NCI-H2227 treated with DMSO at 0.1 percent for 48 hours (cell line): Measurements from ENCODE around the gene ZNF141.
"Not testable (repeated sequence)": the region's sequence is repeated elsewhere in the genome, so short reads cannot be mapped to it uniquely, and the experiment has no call there.

Source experiments
- DNase-seq: peaks from one replicate; lab custom pipeline; 2025; lab: John Stamatoyannopoulos, UW

ZNF141 gene

GRCh38 chr4:385934-386707, 48.5 kb downstream of the ZNF141 start:
- no peak for DNase-seq

DNA sequence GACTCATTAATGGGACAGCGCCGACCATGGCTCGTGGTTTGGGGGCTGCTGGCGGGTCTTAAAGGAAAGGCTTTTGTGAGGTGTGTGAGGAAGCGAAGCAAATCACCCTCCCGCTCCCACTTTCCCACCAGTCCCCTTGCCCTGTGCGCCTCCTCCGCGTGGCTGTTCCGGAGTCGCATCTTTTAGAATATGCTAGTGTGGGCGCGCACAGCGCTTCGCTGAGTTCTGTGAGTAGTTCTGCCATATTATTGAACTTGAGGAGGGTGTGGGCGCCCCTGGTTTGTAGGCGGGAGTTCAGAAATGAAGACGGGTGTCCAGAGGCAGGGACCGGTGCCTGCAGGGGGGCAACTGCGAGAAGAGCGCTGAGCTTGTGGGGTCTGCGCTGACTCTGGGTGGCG, 49.1 kb downstream of the ZNF141 start:
- no peak for DNase-seq

DNA sequence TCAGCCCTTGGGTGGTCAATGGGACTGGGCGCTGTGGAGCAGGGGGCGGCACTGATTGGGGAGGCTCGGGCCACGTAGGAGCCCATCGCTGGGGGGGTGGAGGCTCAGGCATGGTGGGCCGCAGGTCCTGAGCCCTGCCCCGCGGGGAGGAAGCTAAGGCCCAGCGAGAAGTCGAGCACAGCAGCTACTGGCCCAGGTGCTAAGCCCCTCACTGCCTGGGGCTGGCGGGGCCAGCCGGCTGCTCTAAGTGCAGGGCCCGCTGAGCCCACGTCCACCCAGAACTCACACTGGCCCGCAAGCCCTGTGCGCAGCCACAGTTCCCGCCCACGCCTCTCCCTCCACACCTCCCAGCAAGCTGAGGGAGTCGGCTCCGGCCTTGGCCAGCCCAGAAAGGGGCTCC, 66.4 kb downstream of the ZNF141 start:
- DNase-seq: no peak

DNA sequence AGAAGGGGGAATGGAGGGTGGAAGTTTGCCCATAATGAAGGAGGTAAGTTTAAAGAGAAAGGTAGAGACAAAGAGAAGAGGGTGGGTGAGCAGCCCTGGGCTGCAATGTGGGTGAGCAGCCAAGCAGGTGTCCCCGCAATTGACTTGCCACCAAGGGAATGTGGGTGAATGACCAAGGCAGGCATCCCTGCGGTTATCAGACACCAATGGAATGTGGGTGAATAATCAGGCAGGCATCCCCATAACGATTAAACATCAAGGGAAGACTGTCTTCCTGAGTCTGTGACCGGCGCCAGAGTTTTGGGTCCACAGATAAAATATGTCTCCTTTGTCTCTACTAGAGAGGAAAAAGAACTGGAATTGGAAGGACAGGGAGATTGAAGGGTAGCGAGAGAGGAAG, 70.7 kb downstream of the ZNF141 start:
- DNase-seq: not testable (repeated sequence)

DNA sequence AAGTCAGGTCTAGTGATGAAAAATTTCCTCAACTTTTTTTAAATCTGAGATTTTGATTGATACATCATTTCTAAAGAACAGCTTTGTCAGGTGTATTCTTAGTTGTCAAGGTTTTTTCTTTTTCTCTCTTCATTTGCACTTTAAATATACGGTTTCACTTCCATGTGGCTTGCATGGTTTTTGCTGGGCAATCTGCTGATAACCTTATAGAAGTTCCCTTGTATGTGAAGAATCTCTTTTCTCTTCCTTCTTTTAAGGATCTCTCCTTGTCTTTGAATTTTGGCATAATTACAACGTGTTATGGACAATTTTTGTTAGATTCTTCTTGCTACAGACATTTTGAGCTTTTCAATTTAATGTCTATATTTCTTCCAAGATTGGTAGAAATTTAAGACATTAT, 85.0 kb downstream of the ZNF141 start:
- DNase-seq: no peak
